Activated gamma-delta T cell treated with anti-CD3 and anti-CD28 coated beads, Interleukin-2, amount 50 U/mL, for 16 hours (primary cell): Measurements from ENCODE around the gene ARHGEF40.

Experiments used
- DNase-seq: peaks from one replicate; pipeline ENCODE4 v3.0.0-alpha.2; 2020; ENCODE audit warnings: low read depth

Gene ARHGEF40

DNA sequence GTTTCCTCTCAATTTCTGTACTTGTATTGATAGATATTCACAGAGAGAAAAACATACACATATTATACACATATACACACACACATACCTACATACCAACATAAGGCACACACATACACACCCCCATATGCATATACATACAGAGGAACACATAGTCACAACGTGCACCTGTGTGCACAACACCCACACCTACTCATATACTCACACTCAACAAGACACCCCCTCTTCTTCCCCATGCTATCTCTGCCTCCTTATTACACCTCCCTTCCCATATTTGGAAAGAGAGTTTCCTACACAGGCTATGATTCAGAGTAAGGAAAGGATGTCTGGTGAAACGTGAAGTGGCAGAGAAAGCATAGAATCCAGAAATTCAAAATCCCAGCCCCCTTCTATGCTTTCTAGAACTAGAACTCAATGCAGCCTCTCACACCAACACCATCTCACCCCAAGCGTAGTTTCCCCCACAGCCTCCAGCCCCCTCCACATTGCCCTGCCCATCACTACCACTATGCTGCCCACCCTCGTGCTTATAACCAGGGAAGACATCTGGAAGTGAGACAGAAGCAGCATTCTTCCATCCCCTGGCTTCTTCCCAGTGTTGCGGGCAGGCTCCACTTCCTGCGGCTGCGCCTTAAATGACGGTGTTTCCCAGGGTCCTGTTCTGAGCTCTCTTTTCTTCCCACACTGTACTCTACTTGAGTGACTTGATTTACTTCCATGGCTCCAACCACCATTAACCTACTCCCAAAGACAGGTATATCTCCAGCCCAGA is 10.1 kb upstream of the ARHGEF40 start:
- DNase-seq: no peak

DNA sequence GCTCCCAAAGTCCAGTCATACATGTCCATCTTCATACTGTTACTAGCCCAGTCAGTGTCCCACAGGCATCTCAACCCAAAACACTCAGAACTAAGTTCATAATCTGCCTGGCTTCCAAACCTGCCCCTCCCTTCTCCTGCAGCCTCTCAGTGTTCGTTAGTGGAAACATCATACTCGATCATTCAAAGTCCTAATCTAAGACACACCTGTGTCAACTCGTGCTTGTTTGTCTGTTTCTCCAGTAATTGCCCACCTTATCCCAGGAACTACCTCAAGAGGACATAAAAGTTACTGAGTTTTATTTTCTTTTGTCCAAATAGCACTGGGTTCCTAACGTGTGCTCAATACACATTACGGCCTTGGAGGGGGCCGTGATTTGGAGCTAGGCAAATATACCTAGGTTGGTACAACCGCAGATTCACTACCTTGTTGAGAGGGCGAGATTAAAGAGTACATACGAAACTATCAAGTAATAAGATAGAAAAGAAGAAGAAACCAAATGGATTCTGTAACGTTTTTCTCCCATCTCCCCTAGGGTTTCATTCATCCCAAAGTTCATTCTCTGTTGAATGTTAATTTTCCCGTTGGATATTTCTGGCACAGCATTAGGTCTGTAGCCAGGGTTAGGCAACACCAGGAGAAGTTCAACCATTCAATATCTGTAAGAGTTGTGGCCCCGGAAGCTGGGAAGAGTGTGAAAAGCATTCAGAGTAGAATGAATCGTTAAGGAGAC is 9.3 kb upstream of the ARHGEF40 start:
- DNase-seq: no peak

DNA sequence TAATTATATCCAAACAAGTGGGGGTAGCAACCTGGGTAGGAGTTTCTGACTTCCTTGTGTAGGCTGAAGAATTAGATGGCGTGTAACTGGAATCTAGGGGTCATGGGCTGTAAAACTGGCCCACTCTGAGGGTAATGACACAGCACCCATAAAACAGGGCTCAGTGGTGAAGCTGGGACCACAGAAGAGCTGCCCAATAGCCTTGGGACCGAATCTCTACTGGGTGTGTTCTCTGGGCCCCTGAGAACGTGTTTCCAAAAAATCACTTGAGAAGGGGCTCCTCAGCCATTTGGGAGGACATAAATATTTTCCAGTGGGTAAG is 8.8 kb upstream of the ARHGEF40 start:
- DNase-seq: no peak

DNA sequence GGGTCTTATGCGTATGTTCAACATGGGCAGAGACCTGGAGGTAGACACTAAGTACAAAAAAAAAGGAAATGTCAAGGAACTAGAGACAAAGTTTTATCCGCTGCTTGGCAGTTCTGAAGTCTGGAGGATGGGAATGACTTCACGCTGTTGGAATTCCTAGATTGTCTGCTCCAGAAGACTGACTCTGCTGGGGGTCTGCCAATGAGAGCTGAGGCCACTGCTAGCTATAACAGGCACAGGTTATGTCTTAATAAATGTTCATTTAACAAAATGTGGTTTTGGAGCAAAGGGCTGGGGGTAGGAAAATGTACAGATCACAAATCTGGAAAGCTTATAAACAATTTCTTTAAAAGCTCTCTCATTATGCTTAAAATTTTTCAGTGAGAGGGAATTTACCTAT is 6.6 kb upstream of the ARHGEF40 start:
- no peak for DNase-seq

DNA sequence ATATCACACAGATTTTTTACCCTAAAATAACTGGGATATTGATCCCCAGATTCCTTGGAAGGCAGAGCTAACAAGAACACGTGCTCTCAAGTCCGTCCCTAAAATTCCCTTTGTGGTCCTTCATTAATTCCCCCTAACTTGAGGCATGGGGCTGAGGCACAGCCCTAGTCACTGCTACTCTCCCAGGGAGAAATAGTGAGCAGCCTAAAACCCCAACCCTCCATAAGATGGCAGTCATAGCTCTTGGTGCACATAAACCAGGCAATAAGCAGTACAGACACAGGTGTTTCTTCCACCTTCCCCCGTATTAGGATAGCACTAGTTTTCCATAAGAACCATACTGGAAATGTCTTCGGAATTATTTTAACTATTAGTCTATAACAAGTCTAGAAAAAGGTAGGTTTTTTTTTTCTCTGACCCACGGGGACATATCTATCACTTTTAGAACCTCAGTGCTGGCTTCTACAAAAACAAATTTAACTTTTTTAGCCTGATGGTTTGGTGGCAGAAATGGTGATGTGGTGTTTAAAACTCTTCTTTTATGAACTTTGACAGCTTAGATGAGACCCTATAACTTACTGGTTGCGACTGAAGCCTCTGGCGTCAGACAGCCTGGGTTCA is 3.1 kb upstream of the ARHGEF40 start:
- no peak for DNase-seq

DNA sequence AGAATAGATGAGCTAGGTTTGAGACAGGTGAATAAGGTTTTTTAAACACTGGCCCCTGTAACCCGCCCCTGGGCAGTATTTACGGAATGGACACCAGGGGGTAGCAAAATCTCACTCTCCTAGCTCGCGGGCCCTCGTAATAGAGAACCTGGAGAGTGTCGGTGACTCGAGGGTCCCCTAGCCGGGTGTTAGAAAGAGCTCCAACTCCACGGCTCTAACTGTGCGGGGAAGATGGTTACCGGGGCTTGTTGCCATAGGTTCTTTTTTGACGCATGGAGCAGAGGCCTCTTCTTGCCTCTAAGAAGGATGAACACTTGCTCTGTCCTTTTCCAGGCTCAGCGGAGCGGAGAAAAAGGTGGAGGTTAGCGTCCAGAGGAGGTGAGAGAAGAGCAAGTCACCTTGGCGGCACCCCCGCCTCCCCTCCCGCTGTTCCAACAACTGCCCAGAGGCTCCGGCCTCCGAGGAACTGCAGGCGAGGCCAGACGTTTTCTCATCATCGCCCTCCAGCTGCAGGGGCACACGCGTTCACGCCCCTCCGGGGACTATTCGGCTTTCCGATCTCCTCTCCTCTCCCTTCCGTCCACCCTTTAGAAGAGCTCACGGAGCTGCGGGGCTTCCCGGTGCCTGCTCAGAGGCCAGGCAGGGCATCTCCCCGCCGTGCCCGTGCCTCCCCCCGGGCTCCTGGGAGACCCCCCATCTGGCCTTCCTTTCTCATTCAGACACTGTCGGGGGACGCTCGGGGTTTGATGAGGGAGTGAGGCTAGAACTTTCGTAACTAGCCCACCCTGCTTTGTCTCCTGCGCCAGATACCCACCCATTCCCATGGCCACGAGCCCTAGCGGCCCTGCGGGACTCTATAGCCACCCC is 1.4 kb upstream of the ARHGEF40 start:
- DNase-seq: no peak

DNA sequence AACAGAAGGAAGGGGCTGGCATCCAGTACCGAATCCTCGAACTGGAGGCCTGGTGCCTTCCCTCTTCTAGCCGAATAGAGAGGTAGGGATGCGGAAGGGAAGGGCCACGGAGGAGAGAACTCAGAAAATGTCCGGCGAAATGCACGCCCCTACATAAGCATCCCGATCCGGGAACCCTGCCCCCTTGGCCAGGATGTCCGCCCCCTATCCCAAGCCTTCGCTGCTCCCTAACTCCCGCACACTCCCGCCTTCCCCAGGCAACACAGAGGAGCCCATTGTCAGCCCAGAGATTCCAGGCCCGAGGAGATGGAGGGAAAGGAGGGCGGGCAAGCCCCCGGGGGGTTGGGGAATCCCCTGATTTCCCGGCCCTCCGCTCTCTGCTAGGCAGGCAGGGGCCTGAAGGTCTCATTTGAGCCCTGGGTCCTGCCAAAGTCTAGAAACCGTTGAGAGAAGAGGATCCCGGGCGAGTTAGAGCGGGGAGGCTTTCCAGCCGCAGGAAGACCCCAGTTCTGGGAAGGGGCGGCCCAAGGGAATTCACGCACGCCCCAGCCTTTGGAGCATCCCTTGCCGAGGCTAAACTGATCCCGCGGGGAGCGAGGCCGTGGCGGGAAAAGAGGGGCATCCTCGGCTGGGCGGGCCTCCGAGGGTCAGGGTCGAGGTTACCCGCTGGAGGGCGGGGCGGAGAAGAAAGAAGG is 569 bp upstream of the ARHGEF40 start:
- DNase-seq: no peak

DNA sequence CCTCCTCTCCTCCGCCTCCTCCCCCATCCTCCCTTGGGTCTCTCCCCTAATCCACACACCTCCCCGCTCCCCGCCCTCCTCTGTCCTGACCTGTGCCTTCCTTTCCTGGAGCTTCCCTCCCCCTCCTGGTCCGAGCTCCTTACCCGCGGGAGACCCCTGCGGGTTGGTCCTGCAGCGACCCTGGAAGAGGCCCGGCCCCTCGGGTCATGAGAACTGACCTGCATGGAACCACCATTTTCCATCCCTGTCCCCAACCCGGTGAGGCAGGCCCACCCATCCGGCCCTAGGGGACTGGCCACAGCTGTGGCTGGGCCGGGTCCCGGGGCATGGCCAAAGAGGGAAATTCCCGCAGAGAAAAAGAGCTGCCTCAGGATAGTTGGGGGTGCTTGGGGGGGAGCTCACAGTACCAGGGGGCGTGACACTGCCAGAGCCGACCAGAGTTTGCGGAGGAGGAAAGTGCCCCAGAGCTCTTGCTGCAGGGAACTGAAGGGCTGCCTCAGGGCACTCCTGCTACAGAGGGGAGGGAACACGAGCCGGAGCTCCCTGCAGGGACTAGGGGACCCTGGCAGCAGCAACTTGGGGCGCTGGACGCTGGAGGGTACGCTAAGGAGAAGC is 613 bp downstream of the ARHGEF40 start:
- no peak for DNase-seq

DNA sequence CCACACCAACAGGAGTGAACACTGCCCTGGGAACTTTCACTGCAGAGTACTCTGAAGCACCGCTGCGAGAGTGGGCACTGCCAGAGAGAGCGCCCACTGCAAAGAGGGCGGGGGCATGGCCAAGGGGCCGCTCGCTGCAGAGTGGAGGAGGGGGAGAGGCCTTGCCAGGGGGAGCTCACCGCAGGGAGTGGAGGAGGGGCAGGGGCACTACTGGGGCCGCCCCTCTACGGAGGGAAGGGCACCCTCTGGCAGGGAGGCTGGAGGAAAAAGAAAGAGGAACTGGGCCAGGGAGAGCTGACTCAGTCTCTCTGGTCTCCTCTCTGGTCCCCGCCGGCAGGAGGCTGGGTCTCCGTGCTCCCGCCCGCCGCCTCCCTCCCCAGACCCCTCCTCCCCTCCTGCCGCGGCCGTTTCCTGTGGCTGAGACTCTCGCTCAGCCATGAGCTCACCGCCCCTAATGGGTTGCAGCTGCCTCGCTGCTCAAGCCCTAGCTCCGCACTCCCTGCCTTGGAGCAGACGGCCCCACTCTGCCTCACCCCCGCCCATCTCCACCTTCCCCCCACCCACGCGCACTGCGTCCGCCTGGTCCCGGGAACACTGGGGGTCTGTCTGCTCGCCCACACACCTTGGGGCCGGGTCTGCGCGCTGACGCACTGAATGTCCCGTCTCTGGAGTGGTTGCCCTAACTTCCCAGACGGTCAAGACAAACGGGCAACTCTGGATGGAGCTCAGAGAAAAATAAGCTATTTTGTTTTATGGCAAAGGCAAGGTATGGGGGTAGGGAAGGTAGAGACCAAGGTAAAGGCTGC is 1.3 kb downstream of the ARHGEF40 start:
- no peak for DNase-seq

DNA sequence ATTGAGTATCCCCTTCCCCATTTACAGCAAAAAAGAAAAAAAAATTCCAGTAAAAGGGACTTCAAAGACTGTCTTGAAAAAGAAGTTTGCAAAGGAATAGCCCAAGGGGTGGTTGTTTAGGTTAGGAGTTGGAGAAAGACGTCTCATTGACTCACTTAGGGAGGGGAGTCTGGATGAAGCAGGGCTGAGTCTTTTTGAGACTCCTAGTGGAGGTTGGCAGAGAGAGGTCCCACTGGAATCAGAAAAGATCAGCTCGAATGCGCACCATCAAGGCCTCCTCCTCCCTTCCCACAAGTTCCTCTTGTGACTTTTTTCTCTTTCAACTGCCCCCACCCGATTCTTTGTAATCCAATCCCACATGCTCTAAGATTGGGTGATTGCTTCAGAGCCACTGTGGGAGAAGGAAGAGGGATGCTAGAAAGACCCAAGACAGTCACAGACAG is 1.9 kb downstream of the ARHGEF40 start:
- no peak for DNase-seq

DNA sequence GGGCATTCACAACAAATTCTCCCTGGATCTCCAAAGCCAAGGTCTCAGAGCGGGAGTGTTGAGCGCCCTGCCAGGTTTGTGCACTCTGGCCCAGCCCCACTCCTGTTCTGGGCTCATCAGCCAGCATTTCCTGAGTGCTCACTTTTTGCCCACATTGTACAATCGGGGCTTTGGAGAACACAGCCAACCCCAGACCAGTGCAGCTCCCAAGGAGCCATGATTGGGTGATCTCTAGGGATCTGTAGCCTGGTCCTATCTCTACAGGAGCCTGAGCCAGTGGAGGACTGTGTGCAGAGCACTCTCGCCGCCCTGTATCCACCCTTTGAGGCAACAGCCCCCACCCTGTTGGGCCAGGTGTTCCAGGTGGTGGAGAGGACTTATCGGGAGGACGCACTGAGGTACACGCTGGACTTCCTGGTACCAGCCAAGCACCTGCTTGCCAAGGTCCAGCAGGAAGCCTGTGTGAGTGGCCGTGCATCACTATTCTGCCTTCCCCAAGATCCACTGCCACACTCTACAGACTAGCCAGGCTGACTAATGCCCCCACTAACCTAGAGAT is 2.8 kb downstream of the ARHGEF40 start:
- DNase-seq: no peak

DNA sequence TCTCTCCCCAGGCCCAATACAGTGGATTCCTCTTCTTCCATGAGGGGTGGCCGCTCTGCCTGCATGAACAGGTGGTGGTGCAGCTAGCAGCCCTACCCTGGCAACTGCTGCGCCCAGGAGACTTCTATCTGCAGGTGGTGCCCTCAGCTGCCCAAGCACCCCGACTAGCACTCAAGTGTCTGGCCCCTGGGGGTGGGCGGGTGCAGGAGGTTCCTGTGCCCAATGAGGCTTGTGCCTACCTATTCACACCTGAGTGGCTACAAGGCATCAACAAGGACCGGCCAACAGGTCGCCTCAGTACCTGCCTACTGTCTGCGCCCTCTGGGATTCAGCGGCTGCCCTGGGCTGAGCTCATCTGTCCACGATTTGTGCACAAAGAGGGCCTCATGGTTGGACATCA is 3.8 kb downstream of the ARHGEF40 start:
- no peak for DNase-seq

DNA sequence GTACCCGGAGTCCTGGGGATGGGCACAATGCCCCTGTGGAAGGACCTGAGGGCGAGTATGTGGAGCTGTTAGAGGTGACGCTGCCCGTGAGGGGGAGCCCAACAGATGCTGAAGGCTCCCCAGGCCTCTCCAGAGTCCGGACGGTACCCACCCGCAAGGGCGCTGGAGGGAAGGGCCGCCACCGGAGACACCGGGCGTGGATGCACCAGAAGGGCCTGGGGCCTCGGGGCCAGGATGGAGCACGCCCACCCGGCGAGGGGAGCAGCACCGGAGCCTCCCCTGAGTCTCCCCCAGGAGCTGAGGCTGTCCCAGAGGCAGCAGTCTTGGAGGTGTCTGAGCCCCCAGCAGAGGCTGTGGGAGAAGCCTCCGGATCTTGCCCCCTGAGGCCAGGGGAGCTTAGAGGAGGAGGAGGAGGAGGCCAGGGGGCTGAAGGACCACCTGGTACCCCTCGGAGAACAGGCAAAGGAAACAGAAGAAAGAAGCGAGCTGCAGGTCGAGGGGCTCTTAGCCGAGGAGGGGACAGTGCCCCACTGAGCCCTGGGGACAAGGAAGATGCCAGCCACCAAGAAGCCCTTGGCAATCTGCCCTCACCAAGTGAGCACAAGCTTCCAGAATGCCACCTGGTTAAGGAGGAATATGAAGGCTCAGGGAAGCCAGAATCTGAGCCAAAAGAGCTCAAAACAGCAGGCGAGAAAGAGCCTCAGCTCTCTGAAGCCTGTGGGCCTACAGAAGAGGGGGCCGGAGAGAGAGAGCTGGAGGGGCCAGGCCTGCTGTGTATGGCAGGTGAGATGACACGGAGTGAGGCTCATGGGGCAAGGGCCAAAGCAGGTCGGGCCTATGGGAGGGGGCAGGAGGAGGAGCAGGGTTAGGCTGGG is 4.5 kb downstream of the ARHGEF40 start:
- DNase-seq: no peak

DNA sequence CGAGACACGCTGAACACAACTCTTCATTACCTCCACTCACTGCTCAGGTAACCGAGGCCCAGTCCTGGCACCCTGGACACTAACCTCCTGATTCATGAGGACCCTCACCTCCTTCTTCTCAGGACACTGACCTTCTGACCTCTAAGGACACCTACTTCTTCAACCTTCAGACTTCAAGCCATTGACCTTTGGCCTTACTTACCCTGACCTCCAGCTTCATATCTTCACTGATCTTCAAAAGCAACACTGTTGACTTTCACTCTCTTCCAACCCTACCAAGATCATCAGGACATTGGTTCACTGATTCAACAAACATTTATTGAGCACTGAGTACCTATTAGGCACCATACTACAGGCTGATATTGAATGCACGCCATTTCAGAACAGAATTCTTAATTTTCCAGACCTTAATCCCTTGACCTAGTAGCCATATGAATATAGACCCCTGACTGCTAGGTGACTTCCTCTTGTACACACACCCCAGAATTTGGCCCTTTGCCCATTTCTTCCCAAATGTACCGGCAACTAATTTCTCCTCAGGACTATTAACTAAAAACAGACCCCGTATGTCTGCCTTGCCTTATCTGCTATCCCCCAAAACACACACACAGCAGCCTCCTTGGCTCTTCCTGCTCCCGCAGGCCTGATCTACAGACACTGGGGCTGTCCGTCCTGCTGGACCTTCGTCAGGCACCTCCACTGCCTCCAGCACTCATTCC is 5.8 kb downstream of the ARHGEF40 start:
- no peak for DNase-seq

DNA sequence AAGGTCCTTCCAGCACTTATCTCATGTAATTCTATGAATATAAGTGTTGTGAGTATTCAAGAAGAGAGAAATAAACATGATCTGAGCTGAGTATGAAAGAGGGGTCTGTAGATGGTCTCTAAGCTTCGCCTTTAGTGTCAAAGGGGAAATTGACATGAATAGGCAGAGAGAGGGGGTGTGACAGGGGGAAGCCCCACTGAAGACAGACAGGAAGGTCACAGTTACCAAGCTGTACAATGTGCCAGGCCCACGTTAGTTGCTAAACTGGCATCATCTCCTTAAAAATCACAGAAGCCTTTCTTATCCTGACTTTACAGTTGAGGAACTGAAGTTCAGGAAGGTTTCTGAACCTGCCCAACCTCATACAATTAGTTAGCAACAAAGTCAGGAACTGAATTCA is 7.6 kb downstream of the ARHGEF40 start:
- no peak for DNase-seq

DNA sequence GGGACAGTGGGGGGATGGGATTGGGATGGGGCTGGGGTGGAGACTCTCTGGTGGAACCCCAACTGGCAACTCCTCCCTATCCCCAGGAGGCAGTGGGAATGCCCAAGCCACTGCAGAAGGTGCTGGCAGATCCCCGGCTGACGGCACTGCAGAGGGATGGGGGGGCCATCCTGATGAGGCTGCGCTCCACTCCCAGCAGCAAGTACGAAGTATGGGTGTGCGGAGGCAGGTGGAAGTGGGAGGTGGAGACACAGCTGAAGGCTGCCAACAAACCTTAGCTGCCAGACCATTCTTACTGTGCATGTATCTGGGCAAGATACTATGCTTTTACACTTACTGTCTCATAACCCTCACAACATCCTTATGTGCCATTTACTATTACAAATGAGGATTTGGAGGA is 8.2 kb downstream of the ARHGEF40 start:
- DNase-seq: no peak

DNA sequence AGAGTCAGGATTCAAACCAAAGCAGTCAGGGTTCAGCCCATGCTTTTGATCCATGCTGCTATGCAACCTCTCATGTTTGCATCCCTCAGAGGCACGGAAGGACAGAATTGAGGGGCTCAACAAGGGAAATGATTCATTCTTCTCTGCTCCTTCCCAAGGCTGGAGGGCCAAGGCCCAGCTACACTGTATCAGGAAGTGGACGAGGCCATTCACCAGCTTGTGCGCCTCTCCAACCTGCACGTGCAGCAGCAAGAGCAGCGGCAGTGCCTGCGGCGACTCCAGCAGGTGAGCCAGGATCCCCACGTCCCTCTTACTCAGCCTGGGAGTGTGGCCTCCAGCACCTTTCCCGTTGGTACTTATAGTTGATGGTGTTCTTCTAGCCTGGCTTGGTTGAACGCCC is 8.6 kb downstream of the ARHGEF40 start:
- DNase-seq: no peak

DNA sequence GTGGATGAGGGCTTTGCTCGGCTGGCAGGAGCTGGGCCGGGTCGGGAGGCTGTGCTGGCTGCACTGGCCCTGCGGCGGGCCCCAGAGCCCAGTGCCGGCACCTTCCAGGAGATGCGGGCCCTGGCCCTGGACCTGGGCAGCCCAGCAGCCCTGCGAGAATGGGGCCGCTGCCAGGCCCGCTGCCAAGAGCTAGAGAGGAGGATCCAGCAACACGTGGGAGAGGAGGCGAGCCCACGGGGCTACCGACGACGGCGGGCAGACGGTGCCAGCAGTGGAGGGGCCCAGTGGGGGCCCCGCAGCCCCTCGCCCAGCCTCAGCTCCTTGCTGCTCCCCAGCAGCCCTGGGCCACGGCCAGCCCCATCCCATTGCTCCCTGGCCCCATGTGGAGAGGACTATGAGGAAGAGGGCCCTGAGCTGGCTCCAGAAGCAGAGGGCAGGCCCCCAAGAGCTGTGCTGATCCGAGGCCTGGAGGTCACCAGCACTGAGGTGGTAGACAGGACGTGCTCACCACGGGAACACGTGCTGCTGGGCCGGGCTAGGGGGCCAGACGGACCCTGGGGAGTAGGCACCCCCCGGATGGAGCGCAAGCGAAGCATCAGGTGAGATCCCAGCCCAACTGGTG is 11.5 kb downstream of the ARHGEF40 start:
- DNase-seq: no peak
